Esophagus mucosa (tissue), 1 donor: ENCODE results near the gene IL37. TPM values are rescaled to one million over a fixed set of nuclear protein-coding genes. Genes with fewer than 3 reads are reported as not detected.
"Not testable (repeated sequence)": the region's sequence is repeated elsewhere in the genome, so short reads cannot be mapped to it uniquely, and the experiment has no call there.

Experiments
- ATAC-seq: fragments of 200-7000 bp; cut with Tn5 transposase; one replicate; pipeline ENCODE4 v1.9.1; 2020
- total RNA-seq: library from RNA; stranded (reverse); gene quantifications from one replicate; pipeline ENCODE4 v1.2.4, GENCODE V29; 2023
- donor health status: DM: yes; HTN: yes; CAD: no.

IL37 gene
- total RNA-seq, 1 donor from 2014 or later = not detected

DNA sequence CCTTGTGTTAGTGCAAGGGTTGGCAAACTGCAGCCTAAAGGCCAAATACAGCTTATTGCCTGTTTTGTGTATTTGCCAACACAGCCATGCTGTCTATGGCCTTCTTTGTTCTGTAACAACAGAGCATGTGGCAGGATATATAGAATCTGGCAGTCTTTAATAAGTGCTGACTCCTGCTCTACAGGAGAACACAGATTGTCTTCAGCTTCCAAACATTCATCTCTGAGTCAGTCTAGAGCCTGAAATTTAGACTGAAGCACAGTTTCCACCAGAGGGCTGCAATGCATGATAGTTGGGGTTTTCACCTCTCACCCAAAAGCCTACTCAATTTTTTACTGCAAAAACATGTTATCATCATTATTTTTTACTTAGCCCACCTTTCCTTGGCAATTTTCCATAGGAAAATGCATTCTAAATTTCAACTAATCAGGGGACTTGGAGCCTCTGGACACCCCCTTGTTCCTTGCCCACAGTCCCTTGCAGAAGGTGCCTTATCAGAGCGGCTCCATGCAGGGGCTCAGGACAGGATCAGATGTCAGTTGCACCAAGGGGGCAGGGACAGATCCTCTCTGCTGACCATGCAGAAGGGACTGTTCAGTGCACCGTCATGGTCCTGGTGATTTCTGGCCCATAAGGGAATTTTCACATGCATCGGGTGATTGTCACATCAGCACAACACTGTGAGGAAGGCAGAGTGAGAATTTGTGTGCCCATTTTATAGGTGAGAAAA, 12.4 kb downstream of the IL37 start:
- ATAC-seq = no peak

DNA sequence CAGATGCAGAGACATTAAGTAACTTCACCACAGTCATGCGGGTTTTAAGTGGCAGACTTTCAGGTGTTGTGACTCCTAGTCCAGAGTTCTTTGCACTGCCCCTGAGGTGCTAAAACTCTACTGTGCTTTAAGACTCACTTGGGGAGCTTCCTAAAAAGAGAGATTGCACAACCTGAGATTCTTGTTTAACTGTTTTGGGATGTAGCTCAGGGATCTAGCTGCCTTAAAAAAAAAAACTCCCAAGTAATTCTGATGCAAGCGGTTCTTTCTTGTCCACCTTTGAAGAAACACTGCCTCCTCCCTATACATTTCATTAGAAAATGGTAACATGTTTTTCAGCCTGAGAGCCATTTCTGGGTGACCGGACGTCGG, 13.0 kb downstream of the IL37 start:
- no peak for ATAC-seq

DNA sequence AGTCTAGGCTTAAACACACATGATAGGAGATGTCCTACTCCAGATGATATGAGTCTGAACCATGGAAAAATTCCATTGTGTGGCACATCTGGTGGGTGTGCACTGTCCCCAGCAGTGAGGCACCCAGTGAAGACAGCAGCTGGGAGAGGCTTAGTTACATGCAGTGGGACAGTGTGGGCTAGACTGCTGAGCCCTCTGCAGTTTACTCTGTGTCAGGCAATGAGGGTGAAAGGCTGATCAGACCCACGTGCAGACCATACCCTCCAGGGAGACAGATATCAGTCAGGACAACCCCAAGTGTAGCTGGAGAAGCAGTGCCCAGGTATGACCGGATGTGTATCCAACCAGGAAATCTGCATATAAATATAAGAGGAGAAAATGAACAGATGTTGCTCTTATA, 13.4 kb downstream of the IL37 start:
- peak; percentile 13 for ATAC-seq

DNA sequence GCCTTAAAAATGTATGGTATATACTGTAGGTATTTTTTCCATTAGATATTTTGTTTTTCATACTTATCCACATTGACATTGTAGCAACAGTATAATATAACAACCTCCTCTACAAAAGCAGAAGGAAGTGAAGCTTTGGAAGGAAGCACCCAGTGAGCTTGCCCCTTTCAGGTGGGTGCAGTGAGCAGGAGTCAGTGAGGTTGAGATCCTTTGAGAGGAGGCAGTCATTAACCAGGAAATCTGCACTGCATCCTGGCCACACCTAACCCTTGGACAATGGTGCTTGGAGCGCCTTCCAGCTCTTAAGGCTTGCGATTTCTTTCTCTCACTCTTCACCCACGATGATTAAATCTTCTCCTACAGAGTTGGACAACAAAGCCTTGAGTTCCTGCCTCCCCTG, 13.9 kb downstream of the IL37 start:
- no peak for ATAC-seq

DNA sequence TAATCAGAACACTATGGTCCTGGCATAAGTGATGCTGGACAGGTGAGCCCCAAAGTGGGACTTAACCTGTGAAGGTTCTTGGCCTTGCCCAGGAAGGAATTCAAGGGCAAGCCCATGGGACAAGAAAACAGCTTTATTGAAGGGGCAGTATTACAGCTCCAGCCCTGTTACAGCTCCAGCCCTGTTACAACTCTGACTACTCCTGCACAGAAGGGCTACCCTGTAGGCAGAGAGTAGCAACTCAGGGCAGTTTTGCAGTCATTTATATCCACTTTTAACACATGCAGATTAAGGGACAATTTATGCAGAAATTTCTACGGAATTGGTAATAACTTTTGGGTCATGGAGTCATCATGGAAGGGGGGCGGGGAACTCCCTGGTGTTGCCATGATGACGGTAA, 15.7 kb downstream of the IL37 start:
- ATAC-seq = no peak

DNA sequence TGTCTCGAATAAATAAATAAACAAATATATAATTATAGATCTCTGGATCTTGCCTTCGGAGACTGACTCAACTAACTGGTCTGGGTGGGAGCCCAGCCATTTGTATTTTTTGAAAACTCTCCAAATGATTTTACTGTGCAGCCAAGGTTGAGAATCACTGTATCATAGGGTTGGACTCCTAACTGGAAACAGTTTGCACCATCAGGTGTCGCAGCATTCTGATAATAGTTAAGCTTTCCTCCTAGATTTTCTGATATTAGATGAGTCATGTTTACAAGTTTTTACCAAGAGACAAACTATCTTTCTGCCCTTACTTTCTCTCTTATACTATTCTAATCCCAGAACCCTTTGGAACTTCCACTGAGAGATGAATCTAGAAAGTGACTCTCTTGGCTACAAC, 16.8 kb downstream of the IL37 start:
- ATAC-seq = no peak

DNA sequence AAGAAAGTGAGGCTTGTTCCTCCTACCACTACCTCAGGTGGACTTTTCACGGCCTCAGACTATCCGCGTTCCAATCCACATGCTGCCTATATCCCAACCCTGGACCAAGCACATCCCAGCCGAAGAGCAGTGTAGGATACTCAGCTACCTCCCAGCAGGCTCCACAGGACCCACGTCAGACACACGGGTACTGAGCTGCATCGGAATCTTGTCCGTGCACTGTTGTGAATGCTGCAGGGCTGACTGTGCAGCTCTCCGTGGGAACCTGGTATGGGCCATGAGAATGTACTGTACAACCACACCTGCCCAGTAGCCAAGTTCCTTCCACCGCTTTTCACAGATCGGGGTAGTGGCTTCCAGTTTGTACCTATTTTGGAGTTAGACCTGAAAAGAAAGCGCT, 22.3 kb downstream of the IL37 start:
- ATAC-seq = no peak

DNA sequence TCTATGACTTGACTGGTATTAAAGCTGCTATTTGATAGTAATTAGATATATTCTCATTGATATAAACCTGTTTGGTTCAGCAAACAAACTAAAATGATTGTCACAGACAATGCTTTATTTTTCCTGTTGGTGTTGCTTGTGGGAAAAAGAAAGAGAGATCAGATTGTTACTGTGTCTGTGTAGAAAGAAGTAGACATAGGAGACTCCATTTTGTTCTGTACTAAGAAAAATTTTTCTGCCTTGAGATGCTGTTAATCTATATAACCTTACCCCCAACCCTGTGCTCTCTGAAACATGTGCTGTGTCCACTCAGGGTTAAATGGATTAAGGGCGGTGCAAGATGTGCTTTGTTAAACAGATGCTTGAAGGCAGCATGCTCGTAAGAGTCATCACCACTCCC, 23.2 kb downstream of the IL37 start:
- ATAC-seq = not testable (repeated sequence)

DNA sequence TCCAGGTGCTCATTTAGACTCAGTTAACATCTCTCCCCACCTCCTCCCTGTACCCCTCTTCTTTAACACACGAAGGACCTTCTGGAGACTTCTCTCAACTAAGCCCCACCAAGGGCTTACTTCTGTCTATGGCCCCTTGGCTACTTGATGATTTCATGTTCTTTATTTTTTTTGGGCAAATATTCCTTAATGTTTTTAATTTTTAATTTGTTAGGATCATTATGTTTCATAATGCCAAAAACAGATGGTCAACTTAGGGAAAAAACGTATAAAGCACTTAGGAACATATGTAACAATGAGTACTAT, 25.9 kb downstream of the IL37 start:
- ATAC-seq = no peak

DNA sequence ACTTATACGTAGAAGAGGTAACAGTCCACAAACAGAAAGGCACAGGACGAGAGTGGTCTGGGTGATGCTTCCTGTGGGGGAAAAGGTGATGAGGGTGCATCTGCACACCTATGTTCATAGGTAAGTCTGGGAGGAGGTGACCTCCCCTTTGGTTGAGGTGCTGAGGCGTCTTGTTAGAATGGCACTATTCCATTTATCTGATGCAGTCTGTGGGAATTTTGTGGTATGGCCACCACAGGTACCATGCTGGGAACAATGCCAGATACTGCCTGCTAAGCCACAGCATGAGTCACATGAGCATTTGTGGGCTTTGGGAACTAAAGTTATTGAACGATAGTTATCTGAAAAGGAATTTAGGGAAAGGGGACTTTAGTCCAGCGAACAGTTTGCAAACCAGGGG, 27.9 kb downstream of the IL37 start:
- ATAC-seq = no peak

DNA sequence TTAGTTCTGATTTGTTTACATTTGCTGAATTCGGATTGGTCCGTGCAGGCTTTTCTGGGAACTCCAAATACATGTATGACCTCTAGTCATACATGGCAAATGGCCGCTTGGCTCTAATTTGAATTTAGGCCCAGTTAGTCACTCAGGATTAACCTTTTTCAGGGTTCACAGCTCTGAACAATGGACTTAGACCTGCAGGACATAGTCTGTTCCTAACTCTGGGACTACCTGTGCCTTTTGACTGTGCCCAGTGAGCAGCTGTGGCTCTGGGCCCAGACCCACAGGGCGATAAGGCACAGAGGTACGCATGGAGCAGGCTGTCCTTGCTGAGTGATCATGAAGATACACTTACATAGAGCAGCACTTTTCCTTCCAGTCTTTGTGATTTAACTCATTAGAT, 28.5 kb downstream of the IL37 start:
- ATAC-seq = no peak

DNA sequence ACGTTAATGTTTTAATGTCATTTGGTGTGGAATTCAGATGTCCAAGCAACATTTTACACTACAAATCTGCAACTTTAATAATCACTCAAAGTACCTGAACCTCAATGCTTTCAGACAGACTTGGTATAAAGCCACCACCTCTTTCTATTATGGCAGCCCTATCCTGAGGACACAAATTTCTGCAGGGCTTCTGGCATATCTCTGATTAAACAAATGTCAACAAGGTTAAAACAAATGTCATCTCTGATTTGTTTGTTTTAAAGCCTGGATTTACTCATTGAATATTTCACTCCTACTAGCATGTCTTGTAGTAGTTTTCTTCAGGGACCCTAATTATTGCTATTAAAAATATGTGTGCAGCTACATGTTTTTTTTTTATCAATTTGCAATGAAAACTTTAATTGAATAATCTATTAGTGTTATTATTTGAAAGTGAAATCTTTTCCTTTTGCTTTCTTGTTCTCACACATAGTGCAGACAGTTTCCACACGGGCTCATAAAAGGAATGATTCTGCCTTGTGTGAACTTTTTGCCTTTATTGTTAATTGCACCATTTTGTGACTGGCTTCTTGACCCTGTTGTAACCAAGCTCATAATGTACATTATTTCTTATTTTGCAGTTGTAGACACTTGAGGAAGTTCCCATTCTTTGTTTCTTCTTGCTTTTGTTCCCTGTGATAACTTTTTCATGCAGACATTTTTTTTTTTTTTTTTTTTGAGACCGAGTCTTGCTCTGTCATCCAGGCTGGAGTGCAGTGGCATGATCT, 30.1 kb downstream of the IL37 start:
- ATAC-seq = no peak

DNA sequence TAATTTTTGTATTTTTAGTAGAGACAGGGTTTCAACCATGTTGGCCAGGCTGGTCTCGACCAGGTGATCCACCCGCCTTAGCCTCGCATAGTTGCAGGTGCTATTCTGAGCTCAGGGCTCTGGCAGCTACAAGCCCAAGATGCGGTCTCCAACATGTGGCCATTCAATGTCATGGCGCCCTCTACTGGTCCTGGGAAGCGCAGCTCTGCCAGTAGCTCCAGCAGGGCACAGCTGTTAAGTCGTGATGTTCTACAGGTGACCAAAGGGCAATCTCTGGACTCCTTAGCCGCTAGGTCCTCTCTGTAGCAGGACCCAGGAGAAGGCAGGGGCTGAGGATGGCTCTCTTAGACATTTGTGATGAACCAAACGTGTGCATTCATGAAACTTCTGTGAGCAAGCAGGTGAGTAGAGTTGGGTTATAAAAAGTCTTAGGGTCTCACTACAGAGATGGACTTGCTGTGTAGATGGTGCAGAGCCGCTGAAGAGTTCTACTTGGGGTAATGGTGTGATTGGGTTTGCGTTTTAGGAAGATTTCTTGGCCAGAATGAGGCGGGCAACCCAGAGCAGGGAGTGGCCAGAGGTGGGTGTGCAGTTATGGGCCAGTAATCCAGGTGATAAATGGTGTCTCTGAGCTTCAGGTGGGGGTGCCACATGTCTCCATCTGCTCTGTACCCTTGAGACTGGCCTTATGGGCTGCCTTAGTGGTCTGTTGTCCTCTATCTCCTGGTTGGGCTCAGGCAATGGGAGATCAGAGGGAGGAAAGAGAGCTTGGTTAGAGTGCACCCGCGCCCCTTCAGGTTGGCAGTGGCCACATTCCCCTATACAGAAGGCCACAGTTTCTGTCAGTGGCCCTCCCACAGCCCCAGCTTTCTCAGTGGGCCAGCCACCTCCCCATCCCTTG, 31.0 kb downstream of the IL37 start:
- ATAC-seq = peak; percentile 94

DNA sequence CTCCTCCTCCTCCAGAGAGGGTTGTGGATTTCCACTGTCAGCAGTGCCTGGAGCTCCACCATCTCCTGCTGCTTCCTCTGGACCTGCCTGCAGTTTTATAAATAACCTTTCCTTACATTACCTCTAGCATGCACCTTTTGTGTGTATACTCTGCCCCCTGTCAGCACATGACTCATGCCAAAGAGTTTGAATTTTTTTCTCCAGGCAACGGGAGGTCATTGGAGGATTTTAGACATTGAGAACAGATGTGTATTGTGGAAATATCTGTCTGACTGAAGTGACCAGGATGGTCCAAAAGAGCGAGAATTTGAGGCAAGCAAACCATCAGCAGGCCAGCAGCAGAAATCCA, 31.7 kb downstream of the IL37 start:
- no peak for ATAC-seq

DNA sequence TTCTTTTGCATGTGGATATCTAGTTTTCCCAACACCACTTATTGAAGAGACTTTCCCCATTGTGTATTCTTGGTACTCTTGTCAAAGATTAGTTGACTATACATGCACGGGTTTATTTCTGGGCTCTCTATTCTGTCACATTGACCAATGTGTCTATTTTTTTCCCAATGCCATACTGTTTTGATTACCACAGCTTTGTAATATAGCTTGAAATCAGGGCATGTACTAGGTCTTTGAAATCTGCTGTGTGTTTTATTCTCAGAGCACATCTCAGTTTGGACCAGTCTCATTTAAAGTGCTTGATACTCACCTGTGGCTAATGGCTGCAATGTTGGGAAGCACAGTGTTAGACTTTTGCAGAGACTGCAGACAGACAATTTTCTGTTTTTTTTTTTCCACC, 34.0 kb downstream of the IL37 start:
- no peak for ATAC-seq

DNA sequence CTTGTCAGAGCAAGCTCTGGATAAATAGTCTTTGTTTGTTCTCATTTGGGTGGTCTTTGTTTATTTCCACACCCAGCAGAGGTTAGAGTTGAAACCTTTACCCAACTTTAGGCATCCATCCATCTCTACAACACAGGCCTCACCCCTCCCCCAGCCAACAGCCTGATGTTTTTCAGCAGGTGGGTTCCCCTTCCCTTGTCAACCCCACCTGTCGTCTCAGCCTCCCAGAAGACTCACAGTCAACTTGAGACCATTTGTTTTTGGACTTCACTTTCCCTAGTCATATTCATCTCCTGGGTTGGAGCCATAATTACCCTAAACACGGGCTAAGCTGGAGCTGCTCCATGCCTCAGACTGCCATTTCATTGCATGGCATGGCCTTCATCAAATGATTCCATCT, 35.1 kb downstream of the IL37 start:
- no peak for ATAC-seq

DNA sequence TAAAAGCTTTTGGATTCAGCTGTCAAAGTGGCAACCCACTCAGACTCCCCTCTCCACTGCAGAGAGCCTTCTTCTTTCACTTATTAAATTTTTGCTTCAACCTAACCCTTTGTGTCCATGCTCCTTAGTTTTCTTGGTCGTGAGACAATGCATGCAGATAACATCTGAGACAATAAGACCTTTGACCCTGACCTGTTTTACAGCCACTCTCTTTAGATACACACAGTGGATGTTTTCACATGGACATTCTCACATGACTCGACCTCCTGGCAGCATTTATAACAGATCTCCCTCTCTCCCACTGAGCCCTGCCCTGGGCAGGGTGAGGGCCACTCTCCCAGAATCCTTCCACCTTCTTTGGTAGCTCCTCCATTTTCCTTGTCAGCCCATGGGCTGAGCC, 36.4 kb downstream of the IL37 start:
- ATAC-seq = no peak

DNA sequence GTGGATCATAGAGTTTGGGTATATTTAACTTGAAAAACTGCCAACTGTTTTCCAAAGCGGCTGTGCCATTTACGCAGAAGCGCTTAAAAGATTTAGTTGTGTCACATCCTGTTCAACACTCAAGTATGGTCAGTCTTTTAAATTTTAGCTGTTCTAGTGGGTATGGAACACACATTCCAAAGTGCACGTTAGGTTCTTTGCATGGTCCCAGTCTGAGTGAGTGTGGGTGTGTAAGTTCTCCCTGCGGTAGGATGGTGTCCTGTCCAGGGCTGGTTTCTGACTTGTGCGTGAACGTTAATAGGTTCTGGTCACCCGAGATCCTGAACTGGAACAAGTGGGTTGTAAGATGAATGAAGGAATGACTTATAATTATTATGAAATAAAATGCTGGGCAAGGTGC, 38.5 kb downstream of the IL37 start:
- no peak for ATAC-seq

DNA sequence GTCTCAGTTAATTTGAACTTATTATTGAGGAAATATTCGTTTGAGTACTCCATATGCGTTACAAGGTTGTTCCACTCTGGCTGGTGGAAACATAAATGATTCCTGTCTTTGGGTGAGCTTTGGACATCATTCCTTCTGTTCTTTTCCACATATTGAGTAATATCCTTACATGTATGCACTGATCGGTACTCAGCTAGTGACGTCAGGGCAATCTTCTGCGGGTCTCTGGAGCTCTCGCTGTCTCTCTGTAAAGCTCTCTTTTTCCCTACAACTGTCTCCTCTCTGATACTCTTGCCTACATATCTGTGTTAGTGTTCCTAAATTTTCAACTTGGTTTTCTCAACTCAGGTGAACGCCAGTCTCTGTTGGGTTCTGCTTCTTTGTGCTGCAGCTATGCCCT, 43.4 kb downstream of the IL37 start:
- ATAC-seq = peak; percentile 12

DNA sequence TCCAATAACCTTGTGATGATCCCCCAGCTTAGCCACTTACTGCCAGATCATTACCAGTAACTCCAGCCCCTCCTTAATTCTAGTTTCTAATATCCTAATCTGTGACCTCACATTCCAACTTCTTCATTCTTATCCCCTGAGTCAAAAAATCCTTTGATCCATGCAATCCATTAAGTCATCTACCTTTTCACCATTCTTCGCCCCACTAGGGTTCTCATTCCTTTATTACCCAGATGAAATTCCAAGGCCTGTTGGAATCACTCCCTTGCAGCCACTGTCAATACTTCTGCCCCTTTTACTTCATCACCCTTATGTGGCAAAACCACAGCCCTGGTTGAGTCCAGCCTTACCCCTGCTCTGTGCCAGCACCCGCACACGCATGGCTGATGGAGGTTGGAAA, 46.5 kb downstream of the IL37 start:
- ATAC-seq = no peak

DNA sequence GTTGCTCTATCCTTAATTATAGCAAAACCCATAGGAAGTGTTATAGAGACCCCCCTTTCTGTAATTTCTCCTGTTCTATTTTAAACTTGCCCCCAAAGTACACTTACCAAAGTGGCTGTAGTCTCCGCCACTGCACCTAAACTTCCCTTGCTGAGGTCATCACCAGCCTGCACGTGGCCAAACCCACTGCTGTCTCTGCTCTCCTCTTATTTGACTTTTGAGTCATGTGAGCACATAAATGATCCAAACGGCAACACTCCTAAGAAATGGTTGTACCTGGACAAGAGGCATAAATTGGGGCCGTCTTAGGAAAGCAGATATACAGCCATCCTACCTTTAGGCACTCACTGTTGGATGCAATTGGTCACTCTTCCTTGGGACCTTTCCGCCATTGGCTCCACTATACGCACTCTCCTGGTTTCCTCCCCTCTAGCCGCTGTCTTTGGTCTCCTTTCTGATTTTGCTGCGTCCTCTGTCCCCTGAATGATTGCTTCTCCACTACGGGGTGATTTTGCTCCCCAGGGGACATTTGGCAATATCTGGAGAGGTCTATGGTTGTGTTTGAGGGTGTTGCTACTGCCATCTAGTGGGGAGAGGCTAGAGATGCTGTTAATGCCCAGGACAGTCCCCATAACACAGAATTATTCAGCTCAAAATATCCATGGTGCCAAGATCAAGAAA, 47.6 kb downstream of the IL37 start:
- ATAC-seq = peak; percentile 77

DNA sequence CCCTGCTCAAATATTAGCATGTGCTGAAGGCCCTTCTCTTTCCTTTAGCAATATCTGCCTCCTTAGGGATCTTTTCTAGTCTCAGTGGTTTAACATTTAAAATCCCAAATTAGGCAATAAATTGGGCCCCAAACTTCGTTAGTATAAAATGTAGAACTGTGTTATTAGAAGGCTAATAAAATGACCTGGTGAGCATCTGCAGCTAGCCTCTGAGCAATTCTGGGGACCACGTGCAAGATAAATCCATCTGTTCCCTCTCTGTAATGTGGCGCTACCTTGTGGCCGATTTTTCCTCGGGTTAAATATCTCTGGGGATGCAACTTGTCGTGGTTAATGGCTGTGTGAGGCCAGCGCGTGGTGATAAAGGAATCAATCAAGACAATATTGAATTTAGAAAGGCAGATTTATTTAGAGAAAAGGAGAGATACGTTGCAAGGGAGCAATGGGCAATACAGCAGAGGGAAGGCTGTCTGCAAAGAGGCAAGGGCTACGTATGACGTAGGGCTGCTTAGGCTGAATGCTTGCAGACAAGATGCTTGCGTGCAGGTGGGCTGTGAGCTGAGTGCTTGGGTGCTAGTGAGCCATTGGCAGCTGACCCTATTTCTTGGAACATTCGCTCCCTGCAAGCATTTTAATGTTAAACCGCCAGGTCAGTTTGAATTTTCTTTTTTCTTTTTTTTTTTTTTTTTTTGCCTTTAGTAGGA, 48.3 kb downstream of the IL37 start:
- ATAC-seq = no peak
